Mesendoderm (in vitro differentiated cells): ENCODE measurements around the gene SDE2. TPM values are rescaled to one million over a fixed set of nuclear protein-coding genes. Genes with fewer than 3 reads are reported as not detected.

Experiments used
- DNase-seq: peaks from one replicate; pipeline ENCODE4 v3.0.0; 2013
- H2AK5ac ChIP-seq: 2 replicates; pipeline ENCODE4 v1.6.1; 2013; ENCODE audit warnings: low read length, inconsistent platforms
- H2BK120ac ChIP-seq: 2 replicates; pipeline ENCODE4 v1.6.1; 2013; ENCODE audit warnings: low read depth, mild to moderate bottlenecking, low read length, moderate library complexity, mixed read lengths
- H2BK15ac ChIP-seq: replicated peaks from 2 replicates; pipeline ENCODE4 v1.6.1; 2013; ENCODE audit warnings: low read depth, mild to moderate bottlenecking, moderate library complexity
- H2BK5ac ChIP-seq: 2 replicates; pipeline ENCODE4 v1.6.1; 2013; ENCODE audit warnings: low read length, inconsistent platforms
- H3K18ac ChIP-seq: 2 replicates; pipeline ENCODE4 v1.6.1; 2013; ENCODE audit warnings: mild to moderate bottlenecking, low read length, mixed read lengths
- H3K23ac ChIP-seq: one replicate; pipeline ENCODE4 v1.6.1; 2013; ENCODE audit warnings: low read length
- H3K27ac ChIP-seq: 2 replicates; pipeline ENCODE4 v1.5.1; 2013; ENCODE audit warnings: low read depth, mild to moderate bottlenecking, inconsistent platforms, low read length, moderate library complexity
- H3K27me3 ChIP-seq: 2 replicates; pipeline ENCODE4 v1.6.1; 2013; ENCODE audit warnings: low read length, control low read depth, mild to moderate bottlenecking, inconsistent platforms; ENCODE audit not compliant: insufficient read depth, poor library complexity
- H3K36me3 ChIP-seq: 2 replicates; pipeline ENCODE4 v1.6.1; 2013; ENCODE audit warnings: low read length, inconsistent platforms; ENCODE audit not compliant: control insufficient read depth, insufficient read depth
- H3K4ac ChIP-seq: one replicate; pipeline ENCODE4 v1.6.1; 2013; ENCODE audit warnings: low read depth, mild to moderate bottlenecking, low read length, moderate library complexity
- H3K4me1 ChIP-seq: 2 replicates; pipeline ENCODE4 v1.6.1; 2013; ENCODE audit warnings: low read depth, low read length, inconsistent platforms; ENCODE audit not compliant: control insufficient read depth
- H3K4me2 ChIP-seq: 2 replicates; pipeline ENCODE4 v1.6.1; 2013; ENCODE audit warnings: low read length
- H3K4me3 ChIP-seq: 2 replicates; pipeline ENCODE4 v1.5.1; 2013; ENCODE audit warnings: mild to moderate bottlenecking, low read length
- H3K56ac ChIP-seq: one replicate; pipeline ENCODE4 v1.6.1; 2013; ENCODE audit warnings: low read length
- H3K79me1 ChIP-seq: 2 replicates; pipeline ENCODE4 v1.6.1; 2013; ENCODE audit warnings: low read length, inconsistent platforms
- H3K79me2 ChIP-seq: 2 replicates; pipeline ENCODE4 v1.6.1; 2013; ENCODE audit warnings: mild to moderate bottlenecking, low read length; ENCODE audit not compliant: control insufficient read depth, insufficient read depth
- H3K9ac ChIP-seq: 2 replicates; pipeline ENCODE4 v1.6.1; 2013; ENCODE audit warnings: low read length, inconsistent platforms
- H4K5ac ChIP-seq: one replicate; pipeline ENCODE4 v1.6.1; 2013; ENCODE audit warnings: low read length
- H4K8ac ChIP-seq: one replicate; pipeline ENCODE4 v1.6.1; 2013; ENCODE audit warnings: low read depth, mild to moderate bottlenecking, control low read depth, low read length, moderate library complexity
- WGBS: extraction: QIAGEN DNeasy Blood & Tissue Kit; methylation state at CpG from one replicate; pipeline ENCODE4 v1.1.7; 2013; ENCODE audit warnings: low lambda C conversion rate, missing lambda C conversion rate; ENCODE audit not compliant: insufficient coverage; ENCODE audit errors: extremely low coverage; 5-methylcytosine and 5-hydroxymethylcytosine counted together
- small RNA-seq: library from polyadenylated mRNA; stranded (forward); fragments of <200 nt; extraction: miRNeasy Mini kit (QIAGEN cat#:217004); gene quantifications from one replicate; pipeline ENCODE3, GENCODE V24; 2013; ENCODE audit not compliant: insufficient read depth

Gene SDE2

DNA sequence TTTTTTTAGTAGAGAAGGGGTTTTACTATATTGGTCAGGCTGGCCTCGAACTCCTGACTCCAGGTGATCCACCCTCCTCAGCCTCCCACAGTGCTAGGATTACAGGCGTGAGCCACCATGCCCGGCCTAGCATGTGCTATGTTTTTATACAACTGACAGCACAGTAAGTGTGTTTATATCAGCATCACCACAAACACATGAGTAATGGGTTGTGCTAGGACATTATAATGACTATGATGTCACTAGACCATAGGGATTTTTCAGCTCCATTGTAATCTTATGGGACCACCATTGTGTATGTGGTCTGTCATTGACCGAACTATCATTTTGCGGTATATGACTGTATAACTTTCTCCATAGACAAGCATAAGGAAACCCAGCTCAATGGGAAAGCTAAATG lies 64.4 kb downstream of the SDE2 start:
- Histone ChIP-seq H3K4me2 (no peak overlapping the region), H3K79me1 (no peaks in the 10 kb centered on the region), H2AK5ac (no peak overlapping the region), H3K79me2 (no peaks in the 10 kb centered on the region), H3K4me3 (no peak overlapping the region), H2BK15ac (no peak overlapping the region), H4K5ac (no peak overlapping the region), H4K8ac (no peak overlapping the region), H3K23ac (no peak overlapping the region), H3K27ac (no peak overlapping the region), H3K4me1 (no peaks in the 10 kb centered on the region), H3K4ac (no peak overlapping the region), H3K27me3 (no peaks in the 10 kb centered on the region), H3K56ac (no peak overlapping the region), H3K9ac (no peak overlapping the region), H2BK120ac (no peak overlapping the region), H3K36me3 (no peaks in the 10 kb centered on the region), H3K18ac (no peak overlapping the region), H2BK5ac (no peak overlapping the region)
- no CpG with 5 or more reads among the region's 5 CpGs for WGBS
- no peak for DNase-seq

DNA sequence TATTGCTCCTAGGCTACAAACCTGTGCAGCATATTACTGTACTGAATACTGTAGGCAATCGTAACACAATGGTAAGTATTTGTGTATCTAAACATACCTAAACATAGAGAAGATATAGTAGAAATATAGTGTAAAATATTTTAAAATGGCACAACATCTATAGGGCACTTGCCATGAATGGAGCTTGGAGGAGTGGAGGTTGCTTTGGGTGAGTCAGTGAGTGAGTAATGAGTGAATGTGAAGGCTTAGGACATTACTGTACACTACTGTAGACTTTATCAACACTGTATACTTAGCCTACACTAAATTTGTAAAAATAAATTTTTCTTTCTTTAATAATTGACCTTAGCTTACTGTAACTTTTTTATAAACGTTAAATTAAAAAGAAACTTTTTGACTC lies 66.1 kb downstream of the SDE2 start:
- H2BK15ac ChIP-seq = no peak overlapping the region
- H2BK120ac ChIP-seq = no peak overlapping the region
- no peak overlapping the region for H3K18ac ChIP-seq
- no peak overlapping the region for H3K4me3 ChIP-seq
- no peaks in the 10 kb centered on the region for H3K79me1 ChIP-seq
- H3K23ac ChIP-seq = no peak overlapping the region
- H4K5ac ChIP-seq = no peak overlapping the region
- 100% methylated on average over 1 of the region's 2 CpGs for WGBS
- no peak overlapping the region for H3K9ac ChIP-seq
- no peaks in the 10 kb centered on the region for H3K36me3 ChIP-seq
- no peak overlapping the region for H2AK5ac ChIP-seq
- no peak for DNase-seq
- no peak overlapping the region for H4K8ac ChIP-seq
- no peaks in the 10 kb centered on the region for H3K4me1 ChIP-seq
- H2BK5ac ChIP-seq = no peak overlapping the region
- no peak overlapping the region for H3K4ac ChIP-seq
- no peaks in the 10 kb centered on the region for H3K27me3 ChIP-seq
- no peak overlapping the region for H3K27ac ChIP-seq
- H3K56ac ChIP-seq = no peak overlapping the region
- no peak overlapping the region for H3K4me2 ChIP-seq
- H3K79me2 ChIP-seq = no peaks in the 10 kb centered on the region

Small RNA genes within 50 kb of the gene (small RNA-seq; reads per million reads assigned to genes)
- gene AL117348.1 (not detected), gene NDUFA3P3 (not detected)
